ENCODE data around the gene WDR77. TPM values are rescaled to one million over a fixed set of nuclear protein-coding genes. Genes with fewer than 3 reads are reported as not detected.

The WDR77 gene
- total RNA-seq, 2 experiments from 2014 or later: 12.4 to 15.1 TPM

DNA sequence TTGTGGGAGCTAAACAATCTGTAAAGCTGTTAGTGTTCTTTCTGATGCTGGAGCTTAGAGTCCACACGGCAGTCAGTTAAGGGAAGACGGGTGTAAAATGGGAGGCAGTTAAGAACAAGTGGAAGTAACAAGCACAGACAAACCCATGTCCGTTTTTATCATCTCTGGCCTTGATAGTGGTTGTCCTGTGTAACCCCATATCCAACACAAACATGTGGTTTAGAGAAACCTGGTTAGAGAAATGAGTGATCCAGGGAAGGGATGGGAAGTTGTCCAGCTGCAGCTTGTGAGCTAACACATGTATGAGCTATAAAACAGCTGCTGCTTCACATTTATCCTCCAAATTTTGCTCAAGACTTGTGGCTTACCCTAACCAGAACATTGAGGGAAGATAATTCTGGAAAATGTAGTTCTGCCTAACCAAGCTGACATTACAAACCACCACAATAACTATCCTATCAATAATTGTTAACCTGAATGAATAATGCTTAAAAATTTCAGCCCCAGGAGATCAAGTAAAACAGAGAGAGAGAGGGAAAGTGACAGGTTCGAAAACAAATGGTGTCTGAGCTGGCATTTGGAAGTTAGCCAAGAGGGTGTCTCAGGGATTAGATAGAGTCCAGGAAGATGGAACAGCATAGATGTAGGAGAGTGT, 14.1 kb upstream of the WDR77 start:
- CTCF ChIA-PET: interaction anchor here (1.4 kb wide), 1 partner anchor 45 kb away, joined by 3 read pairs; no protein-coding TSS in a partner anchor
- H3K4me3 Mint-ChIP-seq: no peak overlapping the region
- H3K36me3 Mint-ChIP-seq (ENCODE audit: low read depth): peaks cover 76% of the 10 kb centered on the region
- ATAC-seq (ENCODE audit: poor library complexity) (no peak), DNase-seq (no peak)
- Histone ChIP-seq H3K36me3 (ENCODE audit: insufficient read depth, low read length) (peaks cover 45% of the 10 kb centered on the region), H3K27me3 (ENCODE audit: control insufficient read depth in 1 of 2, insufficient read depth in 2 of 2, low read length in 2 of 2) (no peaks in the 10 kb centered on the region), H3K27ac (ENCODE audit: low read depth in 1 of 2, low read length in 2 of 2) (no peak overlapping the region), H3K4me3 (ENCODE audit: low read length) (no peak overlapping the region), H3K4me1 (ENCODE audit: insufficient read depth, low read length) (no peaks in the 10 kb centered on the region), H3K9me3 (ENCODE audit: control insufficient read depth in 1 of 2, insufficient read depth in 1 of 2, low read length in 2 of 2) (no peaks in the 10 kb centered on the region)
- TF ChIP-seq, protein P1, sequence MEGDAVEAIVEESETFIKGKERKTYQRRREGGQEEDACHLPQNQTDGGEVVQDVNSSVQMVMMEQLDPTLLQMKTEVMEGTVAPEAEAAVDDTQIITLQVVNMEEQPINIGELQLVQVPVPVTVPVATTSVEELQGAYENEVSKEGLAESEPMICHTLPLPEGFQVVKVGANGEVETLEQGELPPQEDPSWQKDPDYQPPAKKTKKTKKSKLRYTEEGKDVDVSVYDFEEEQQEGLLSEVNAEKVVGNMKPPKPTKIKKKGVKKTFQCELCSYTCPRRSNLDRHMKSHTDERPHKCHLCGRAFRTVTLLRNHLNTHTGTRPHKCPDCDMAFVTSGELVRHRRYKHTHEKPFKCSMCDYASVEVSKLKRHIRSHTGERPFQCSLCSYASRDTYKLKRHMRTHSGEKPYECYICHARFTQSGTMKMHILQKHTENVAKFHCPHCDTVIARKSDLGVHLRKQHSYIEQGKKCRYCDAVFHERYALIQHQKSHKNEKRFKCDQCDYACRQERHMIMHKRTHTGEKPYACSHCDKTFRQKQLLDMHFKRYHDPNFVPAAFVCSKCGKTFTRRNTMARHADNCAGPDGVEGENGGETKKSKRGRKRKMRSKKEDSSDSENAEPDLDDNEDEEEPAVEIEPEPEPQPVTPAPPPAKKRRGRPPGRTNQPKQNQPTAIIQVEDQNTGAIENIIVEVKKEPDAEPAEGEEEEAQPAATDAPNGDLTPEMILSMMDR (IDR thresholded peaks at IDR 0.05): no peak
- H3K4me1 Mint-ChIP-seq (ENCODE audit: low read depth): peaks cover 23% of the 10 kb centered on the region
- peak overlapping the region; percentile 18 for H3K27ac Mint-ChIP-seq
- H3K9me3 Mint-ChIP-seq: no peaks in the 10 kb centered on the region
- POLR2A ChIA-PET: interaction anchor here (2.3 to 2.4 kb wide), 2 partner anchors 14 to 45 kb away, joined by 7 to 8 read pairs; no protein-coding TSS in a partner anchor
- intact Hi-C loops (cut with DNase I, micrococcal nuclease): no loop called here
- no peaks in the 10 kb centered on the region for H3K27me3 Mint-ChIP-seq

DNA sequence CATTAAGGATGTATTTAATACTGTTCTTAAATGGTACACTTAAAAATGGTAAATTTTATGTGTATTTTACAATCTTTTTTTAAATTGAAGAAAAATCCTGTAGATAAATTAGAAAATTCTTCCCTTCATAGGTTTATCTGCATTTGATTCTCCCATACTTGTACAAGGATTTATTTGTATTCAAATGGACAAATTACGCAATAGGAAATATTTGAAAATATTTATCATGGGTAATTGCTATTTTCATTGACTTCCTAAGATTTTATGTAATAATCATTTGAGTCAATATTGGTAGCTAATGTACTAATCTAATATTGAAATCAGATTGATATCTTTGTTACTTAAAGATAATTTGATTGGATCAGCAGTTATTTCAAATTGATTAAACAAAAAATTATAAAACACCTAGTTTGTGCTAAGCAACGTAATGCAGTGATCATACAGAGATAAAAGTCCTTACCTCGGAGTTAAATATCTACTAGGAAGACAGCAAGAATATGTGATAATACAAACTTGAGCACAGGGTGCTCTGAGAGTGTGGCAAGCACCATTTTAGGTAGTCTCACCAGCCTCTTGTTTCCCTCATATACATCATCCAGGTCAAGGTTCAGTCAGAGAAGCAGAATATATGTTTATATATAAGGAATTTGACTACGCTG, 13.4 kb upstream of the WDR77 start:
- peaks cover 49% of the 10 kb centered on the region for H3K36me3 ChIP-seq (ENCODE audit: insufficient read depth, low read length)

DNA sequence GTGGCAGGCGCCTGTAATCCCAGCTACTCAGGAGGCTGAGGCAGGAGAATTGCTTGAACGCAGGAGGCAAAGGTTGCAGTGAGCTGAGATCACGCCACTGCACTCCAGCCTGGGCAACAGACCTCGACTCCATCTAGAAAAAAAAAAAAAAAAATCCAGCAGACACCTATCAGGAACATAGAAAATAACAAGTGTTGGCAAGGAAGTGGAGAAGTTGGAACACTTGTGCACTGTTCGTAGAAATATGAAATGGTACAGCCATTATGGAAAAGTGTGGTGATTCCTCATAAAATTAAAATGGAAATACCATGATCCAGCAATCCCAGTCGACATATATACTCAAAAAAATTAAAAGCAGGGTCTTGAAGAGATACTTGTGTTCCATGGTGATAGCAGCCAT, 12.7 kb upstream of the WDR77 start:
- Mint-ChIP-seq H3K9me3 (no peaks in the 10 kb centered on the region), H3K36me3 (ENCODE audit: low read depth) (peaks cover 84% of the 10 kb centered on the region), H3K27me3 (no peaks in the 10 kb centered on the region), H3K4me3 (no peak overlapping the region), H3K27ac (no peak overlapping the region), H3K4me1 (ENCODE audit: low read depth) (peaks cover 23% of the 10 kb centered on the region)
- ChIA-PET POLR2A (interaction anchor here (2.3 kb wide), 1 partner anchor 15 kb away, joined by 7 read pairs; no protein-coding TSS in a partner anchor), CTCF (interaction anchor here (1.1 kb wide), 1 partner anchor 21 kb away, joined by 4 read pairs; no protein-coding TSS in a partner anchor)
- intact Hi-C loops (cut with DNase I, micrococcal nuclease): no loop called here
- no peaks in the 10 kb centered on the region for H3K9me3 ChIP-seq (ENCODE audit: control insufficient read depth in 1 of 2, insufficient read depth in 1 of 2, low read length in 2 of 2)
- H3K36me3 ChIP-seq (ENCODE audit: insufficient read depth, low read length): peaks cover 56% of the 10 kb centered on the region
- no peak overlapping the region for H3K4me3 ChIP-seq (ENCODE audit: low read length)
- ATAC-seq (ENCODE audit: poor library complexity): no peak
- H3K27me3 ChIP-seq (ENCODE audit: control insufficient read depth in 1 of 2, insufficient read depth in 2 of 2, low read length in 2 of 2): no peaks in the 10 kb centered on the region
- TF ChIP-seq, protein P1 (IDR thresholded peaks at IDR 0.05): no peak
- no peak overlapping the region for H3K27ac ChIP-seq (ENCODE audit: low read depth in 1 of 2, low read length in 2 of 2)
- H3K4me1 ChIP-seq (ENCODE audit: insufficient read depth, low read length): no peaks in the 10 kb centered on the region
- DNase-seq: no peak

More for the DNA sequence above, 13.4 kb upstream of the WDR77 start:
- Mint-ChIP-seq H3K27ac (peak overlapping the region; percentile 18), H3K9me3 (no peaks in the 10 kb centered on the region), H3K4me3 (no peak overlapping the region), H3K27me3 (no peaks in the 10 kb centered on the region), H3K4me1 (ENCODE audit: low read depth) (peaks cover 23% of the 10 kb centered on the region), H3K36me3 (ENCODE audit: low read depth) (peaks cover 78% of the 10 kb centered on the region)
- Histone ChIP-seq H3K4me3 (ENCODE audit: low read length) (no peak overlapping the region), H3K4me1 (ENCODE audit: insufficient read depth, low read length) (no peaks in the 10 kb centered on the region), H3K27me3 (ENCODE audit: control insufficient read depth in 1 of 2, insufficient read depth in 2 of 2, low read length in 2 of 2) (no peaks in the 10 kb centered on the region), H3K27ac (ENCODE audit: low read depth in 1 of 2, low read length in 2 of 2) (no peak overlapping the region), H3K9me3 (ENCODE audit: control insufficient read depth in 1 of 2, insufficient read depth in 1 of 2, low read length in 2 of 2) (no peaks in the 10 kb centered on the region)
- no peak for DNase-seq
- POLR2A ChIA-PET: interaction anchor here (2.3 kb wide), 1 partner anchor 14 kb away, joined by 7 read pairs; no protein-coding TSS in a partner anchor
- no peak for ATAC-seq (ENCODE audit: poor library complexity)
- intact Hi-C loops (cut with DNase I, micrococcal nuclease): no loop called here
- CTCF ChIA-PET: no interaction called here
- TF ChIP-seq, protein P1 (IDR thresholded peaks at IDR 0.05): no peak
